Natural killer cell (primary cell): Measurements from ENCODE around the gene SLN. TPM values are rescaled to one million over a fixed set of nuclear protein-coding genes. Genes with fewer than 3 reads are reported as not detected.

Experiments used
- ATAC-seq, 3 donors: fragments of 150-1000 bp in 2 of 3; fragments of 200-7000 bp in 1 of 3; cut with Tn5 transposase; 1 replicate in 1 of 3; 2 replicates in 2 of 3; pipeline ENCODE4 v1.10.0; 2021; ENCODE audit warnings: mild to moderate bottlenecking in 2 of 3, moderate library complexity in 2 of 3
- DNase-seq, 2 donors: peaks; one replicate each; pipeline versions ENCODE4 v3.0.0 to v3.0.0-alpha.2; 2013 to 2021; ENCODE audit warnings: mixed read lengths in 1 of 2
- H3K27ac ChIP-seq: one replicate; pipeline ENCODE4 v1.5.1; 2013; ENCODE audit warnings: mild to moderate bottlenecking, low read length
- H3K27me3 ChIP-seq: one replicate; pipeline ENCODE4 v1.6.1; 2013; ENCODE audit warnings: low read length; ENCODE audit not compliant: control insufficient read depth, insufficient read depth
- H3K36me3 ChIP-seq: one replicate; pipeline ENCODE4 v1.6.1; 2013; ENCODE audit warnings: low read length; ENCODE audit not compliant: control insufficient read depth, insufficient read depth
- H3K4me1 ChIP-seq: one replicate; pipeline ENCODE4 v1.6.1; 2013; ENCODE audit warnings: low read length; ENCODE audit not compliant: control insufficient read depth, insufficient read depth
- H3K4me3 ChIP-seq: one replicate; pipeline ENCODE4 v1.5.1; 2013; ENCODE audit warnings: low read length
- H3K9me3 ChIP-seq: one replicate; pipeline ENCODE4 v1.6.1; 2013; ENCODE audit warnings: low read length; ENCODE audit not compliant: control insufficient read depth, insufficient read depth
- H3K27ac Mint-ChIP-seq, 2 donors: one replicate each; pipeline ENCODE4 v1.8.0; 2022; ENCODE audit warnings: mild to moderate bottlenecking in 2 of 2, mixed read lengths in 2 of 2, moderate library complexity in 1 of 2
- H3K27me3 Mint-ChIP-seq, 2 donors: one replicate each; pipeline ENCODE4 v1.8.0; 2022; ENCODE audit warnings: low read depth in 2 of 2, mixed read lengths in 2 of 2
- H3K36me3 Mint-ChIP-seq: one replicate; pipeline ENCODE4 v1.8.0; 2022; ENCODE audit warnings: mixed read lengths
- H3K4me1 Mint-ChIP-seq, 2 donors: one replicate each; pipeline ENCODE4 v1.8.0; 2022; ENCODE audit warnings: mixed read lengths in 2 of 2
- H3K4me3 Mint-ChIP-seq: one replicate; pipeline ENCODE4 v1.8.0; 2022; ENCODE audit warnings: mild to moderate bottlenecking, moderate library complexity, mixed read lengths
- H3K9me3 Mint-ChIP-seq, 2 donors: one replicate each; pipeline ENCODE4 v1.8.0; 2022; ENCODE audit warnings: mixed read lengths in 2 of 2
- WGBS: methylation state at CpG from one replicate; pipeline ENCODE4 v1.1.7; 2013; ENCODE audit warnings: missing lambda C conversion rate; ENCODE audit not compliant: insufficient coverage; 5-methylcytosine and 5-hydroxymethylcytosine counted together
- intact Hi-C: fragments of 100-400 bp; cut with micrococcal nuclease; formaldehyde crosslinking; loops from one replicate; pipeline ENCODE4 v1.14.2; 2022
- total RNA-seq, 4 donors: library from RNA; stranded (reverse); fragments of 120-200 nt in 1 of 4; gene quantifications; one replicate each; pipeline versions ENCODE4 v1.2.3 to v1.2.4, GENCODE V29; 2013 to 2022
- TF ChIP-seq, protein P1 (sequence below): fragments of 200-600 bp; IDR thresholded peaks from one replicate; pipeline ENCODE4 v1.8.0; 2022; ENCODE audit warnings: antibody characterized with exemption

SLN gene
- total RNA-seq, 3 donors from 2014 or later (not counting 1 experiment from before 2014, with no cell fraction given): not detected

GRCh38 chr11:107722662-107723061 lies 10.8 kb upstream of the SLN start:
- Histone ChIP-seq H3K4me3 (no peak overlapping the region), H3K27ac (no peak overlapping the region), H3K27me3 (no peaks in the 10 kb centered on the region), H3K36me3 (no peaks in the 10 kb centered on the region), H3K4me1 (no peaks in the 10 kb centered on the region), H3K9me3 (no peaks in the 10 kb centered on the region)
- intact Hi-C loops: no loop called here
- H3K4me3 Mint-ChIP-seq: no peak overlapping the region
- H3K27ac Mint-ChIP-seq: no peak overlapping the region
- DNase-seq (no peak), ATAC-seq (no peak)
- H3K36me3 Mint-ChIP-seq: no peaks in the 10 kb centered on the region
- H3K27me3 Mint-ChIP-seq: peaks cover 15 to 24% of the 10 kb centered on the region in 2 donors
- no peaks in the 10 kb centered on the region for H3K4me1 Mint-ChIP-seq
- H3K9me3 Mint-ChIP-seq: no peaks in the 10 kb centered on the region
- TF ChIP-seq, protein P1, sequence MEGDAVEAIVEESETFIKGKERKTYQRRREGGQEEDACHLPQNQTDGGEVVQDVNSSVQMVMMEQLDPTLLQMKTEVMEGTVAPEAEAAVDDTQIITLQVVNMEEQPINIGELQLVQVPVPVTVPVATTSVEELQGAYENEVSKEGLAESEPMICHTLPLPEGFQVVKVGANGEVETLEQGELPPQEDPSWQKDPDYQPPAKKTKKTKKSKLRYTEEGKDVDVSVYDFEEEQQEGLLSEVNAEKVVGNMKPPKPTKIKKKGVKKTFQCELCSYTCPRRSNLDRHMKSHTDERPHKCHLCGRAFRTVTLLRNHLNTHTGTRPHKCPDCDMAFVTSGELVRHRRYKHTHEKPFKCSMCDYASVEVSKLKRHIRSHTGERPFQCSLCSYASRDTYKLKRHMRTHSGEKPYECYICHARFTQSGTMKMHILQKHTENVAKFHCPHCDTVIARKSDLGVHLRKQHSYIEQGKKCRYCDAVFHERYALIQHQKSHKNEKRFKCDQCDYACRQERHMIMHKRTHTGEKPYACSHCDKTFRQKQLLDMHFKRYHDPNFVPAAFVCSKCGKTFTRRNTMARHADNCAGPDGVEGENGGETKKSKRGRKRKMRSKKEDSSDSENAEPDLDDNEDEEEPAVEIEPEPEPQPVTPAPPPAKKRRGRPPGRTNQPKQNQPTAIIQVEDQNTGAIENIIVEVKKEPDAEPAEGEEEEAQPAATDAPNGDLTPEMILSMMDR: no peak

GRCh38 chr11:107721207-107721606 lies 9.4 kb upstream of the SLN start:
- Mint-ChIP-seq H3K27me3 (peaks cover 8 to 13% of the 10 kb centered on the region in 2 donors), H3K27ac (no peak overlapping the region), H3K36me3 (no peaks in the 10 kb centered on the region), H3K9me3 (no peaks in the 10 kb centered on the region), H3K4me1 (no peaks in the 10 kb centered on the region), H3K4me3 (no peak overlapping the region)
- Histone ChIP-seq H3K9me3 (no peaks in the 10 kb centered on the region), H3K36me3 (no peaks in the 10 kb centered on the region), H3K4me3 (no peak overlapping the region), H3K27me3 (no peaks in the 10 kb centered on the region), H3K4me1 (no peaks in the 10 kb centered on the region), H3K27ac (no peak overlapping the region)
- DNase-seq (no peak), ATAC-seq (no peak)
- TF ChIP-seq, protein P1: no peak
- intact Hi-C loops: no loop called here
- WGBS: 82% methylated on average over 2 of the region's 2 CpGs

DNA sequence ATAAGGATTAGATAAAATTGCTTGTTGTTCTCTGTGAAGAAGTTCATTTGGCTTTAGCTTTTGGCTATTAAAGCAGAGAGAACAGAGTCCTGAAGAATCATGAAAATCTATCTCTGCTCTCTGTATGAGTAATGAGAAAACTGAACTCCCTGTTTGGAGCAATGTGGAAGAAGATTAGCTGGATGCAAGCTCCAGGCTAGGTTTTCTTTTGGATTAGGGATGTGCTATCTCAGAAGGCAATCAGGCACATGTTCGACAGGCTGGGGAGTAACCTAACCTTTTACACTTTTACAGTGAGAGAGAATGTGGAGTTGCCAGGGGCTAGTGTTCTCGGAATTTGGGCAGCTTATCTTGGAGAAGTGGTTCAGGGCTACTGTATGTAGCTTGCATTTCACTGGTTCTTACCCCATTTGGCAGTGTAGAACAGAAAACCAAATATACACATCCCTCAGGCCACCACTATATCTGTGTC lies 8.5 kb upstream of the SLN start:
- H3K27ac Mint-ChIP-seq: no peak overlapping the region
- no peaks in the 10 kb centered on the region for H3K36me3 ChIP-seq
- no peak overlapping the region for H3K4me3 ChIP-seq
- ATAC-seq (no peak), DNase-seq (no peak)
- no peaks in the 10 kb centered on the region for H3K36me3 Mint-ChIP-seq
- H3K4me1 Mint-ChIP-seq: no peaks in the 10 kb centered on the region
- H3K4me3 Mint-ChIP-seq: no peak overlapping the region
- H3K9me3 Mint-ChIP-seq: peaks cover 0 to 2% of the 10 kb centered on the region in 2 donors
- intact Hi-C loops: no loop called here
- TF ChIP-seq, protein P1: no peak
- no peaks in the 10 kb centered on the region for H3K4me1 ChIP-seq
- WGBS: 75% methylated on average over 1 of the region's 2 CpGs
- H3K27me3 ChIP-seq: no peaks in the 10 kb centered on the region
- no peak overlapping the region for H3K27ac ChIP-seq
- no peaks in the 10 kb centered on the region for H3K9me3 ChIP-seq
- H3K27me3 Mint-ChIP-seq: peaks cover 6 to 19% of the 10 kb centered on the region in 2 donors

GRCh38 chr11:107719557-107720302 lies 7.9 kb upstream of the SLN start:
- 91% methylated on average over 6 of the region's 7 CpGs for WGBS
- Mint-ChIP-seq H3K27ac (no peak overlapping the region), H3K4me1 (no peaks in the 10 kb centered on the region), H3K9me3 (peaks cover 0 to 2% of the 10 kb centered on the region in 2 donors), H3K27me3 (peaks cover 6 to 13% of the 10 kb centered on the region in 2 donors), H3K36me3 (no peaks in the 10 kb centered on the region), H3K4me3 (no peak overlapping the region)
- H3K4me1 ChIP-seq: no peaks in the 10 kb centered on the region
- H3K36me3 ChIP-seq: no peaks in the 10 kb centered on the region
- H3K27me3 ChIP-seq: no peaks in the 10 kb centered on the region
- intact Hi-C loops: no loop called here
- no peak overlapping the region for H3K27ac ChIP-seq
- ATAC-seq: no peak
- TF ChIP-seq, protein P1: no peak
- DNase-seq: no peak
- no peak overlapping the region for H3K4me3 ChIP-seq
- no peaks in the 10 kb centered on the region for H3K9me3 ChIP-seq
